AG04449 (cell line): ENCODE data around the gene TCF25.
"Not testable (repeated sequence)": the region's sequence is repeated elsewhere in the genome, so short reads cannot be mapped to it uniquely, and the experiment has no call there.

Source experiments
- CTCF ChIA-PET: fragments of 350-600 bp; formaldehyde crosslinking; extraction: SDS; loops from one replicate; lab custom pipeline; 2021; ENCODE audit warnings: antibody characterized with exemption; lab: Yijun Ruan, JAX
- POLR2A ChIA-PET: fragments of 400-600, 350-600 bp; formaldehyde crosslinking; extraction: SDS; loops from one replicate; lab custom pipeline; 2020; ENCODE audit warnings: antibody characterized with exemption, inconsistent platforms; lab: Yijun Ruan, JAX
- DNase-seq: peaks from one replicate; pipeline ENCODE4 v3.0.0-alpha.2; 2010; ENCODE audit warnings: low read depth, low spot score
- H3K4me3 ChIP-seq: 2 replicates; pipeline ENCODE4 v1.5.1; 2011; ENCODE audit warnings: low read depth, mild to moderate bottlenecking, control low read depth, low read length
- TF ChIP-seq, protein P1 (sequence below): IDR thresholded peaks from one replicate; pipeline ENCODE4 v1.5.1; 2011; ENCODE audit warnings: mild to moderate bottlenecking, moderate library complexity, low read length, control low read depth, inconsistent platforms; ENCODE audit not compliant: insufficient read depth; ENCODE audit errors: missing control alignments

Gene TCF25

GRCh38 chr16:89934611-89935553 is 61.5 kb downstream of the TCF25 start:
- H3K4me3 ChIP-seq = no peak overlapping the region
- ChIA-PET POLR2A (no interaction called here), CTCF (interaction anchor here (1.6 kb wide), 1 partner anchor 13 kb away, joined by 5 read pairs; no protein-coding TSS in a partner anchor)
- DNase-seq = no peak
- TF ChIP-seq, protein P1, sequence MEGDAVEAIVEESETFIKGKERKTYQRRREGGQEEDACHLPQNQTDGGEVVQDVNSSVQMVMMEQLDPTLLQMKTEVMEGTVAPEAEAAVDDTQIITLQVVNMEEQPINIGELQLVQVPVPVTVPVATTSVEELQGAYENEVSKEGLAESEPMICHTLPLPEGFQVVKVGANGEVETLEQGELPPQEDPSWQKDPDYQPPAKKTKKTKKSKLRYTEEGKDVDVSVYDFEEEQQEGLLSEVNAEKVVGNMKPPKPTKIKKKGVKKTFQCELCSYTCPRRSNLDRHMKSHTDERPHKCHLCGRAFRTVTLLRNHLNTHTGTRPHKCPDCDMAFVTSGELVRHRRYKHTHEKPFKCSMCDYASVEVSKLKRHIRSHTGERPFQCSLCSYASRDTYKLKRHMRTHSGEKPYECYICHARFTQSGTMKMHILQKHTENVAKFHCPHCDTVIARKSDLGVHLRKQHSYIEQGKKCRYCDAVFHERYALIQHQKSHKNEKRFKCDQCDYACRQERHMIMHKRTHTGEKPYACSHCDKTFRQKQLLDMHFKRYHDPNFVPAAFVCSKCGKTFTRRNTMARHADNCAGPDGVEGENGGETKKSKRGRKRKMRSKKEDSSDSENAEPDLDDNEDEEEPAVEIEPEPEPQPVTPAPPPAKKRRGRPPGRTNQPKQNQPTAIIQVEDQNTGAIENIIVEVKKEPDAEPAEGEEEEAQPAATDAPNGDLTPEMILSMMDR = no peak

GRCh38 chr16:89935620-89936019 is 62.2 kb downstream of the TCF25 start:
- H3K4me3 ChIP-seq, POLR2A ChIA-PET, DNase-seq: not testable (repeated sequence)
- CTCF ChIA-PET = interaction anchor here (1.6 kb wide), 1 partner anchor 12 kb away, joined by 5 read pairs; no protein-coding TSS in a partner anchor

- TF ChIP-seq, protein P1 = no peak
- ChIA-PET CTCF (interaction anchor here (1.2 to 1.6 kb wide), 2 partner anchors 12 to 26 kb away, joined by 3 to 5 read pairs; no protein-coding TSS in a partner anchor), POLR2A (interaction anchor here (1.2 kb wide), 1 partner anchor 14 kb away, joined by 3 read pairs; no protein-coding TSS in a partner anchor)
- no peak overlapping the region for H3K4me3 ChIP-seq
- DNase-seq = no peak
Measured at GRCh38 chr16:89936034-89936433, 62.6 kb downstream of the TCF25 start.

GRCh38 chr16:89936508-89936907 is 63.1 kb downstream of the TCF25 start:
- no peak for DNase-seq
- ChIA-PET POLR2A (interaction anchor here (1.2 kb wide), 1 partner anchor 14 kb away, joined by 3 read pairs; no protein-coding TSS in a partner anchor), CTCF (interaction anchor here (1.2 kb wide), 1 partner anchor 26 kb away, joined by 3 read pairs; no protein-coding TSS in a partner anchor)
- no peak overlapping the region for H3K4me3 ChIP-seq
- TF ChIP-seq, protein P1 = no peak

- TF ChIP-seq, protein P1 = no peak
- ChIA-PET CTCF (interaction anchor here (1.2 kb wide), 1 partner anchor 27 kb away, joined by 3 read pairs; no protein-coding TSS in a partner anchor), POLR2A (interaction anchor here (1.2 kb wide), 1 partner anchor 15 kb away, joined by 3 read pairs; no protein-coding TSS in a partner anchor)
- no peak for DNase-seq
- no peak overlapping the region for H3K4me3 ChIP-seq
Measured at GRCh38 chr16:89936981-89937380, 63.6 kb downstream of the TCF25 start.

DNA sequence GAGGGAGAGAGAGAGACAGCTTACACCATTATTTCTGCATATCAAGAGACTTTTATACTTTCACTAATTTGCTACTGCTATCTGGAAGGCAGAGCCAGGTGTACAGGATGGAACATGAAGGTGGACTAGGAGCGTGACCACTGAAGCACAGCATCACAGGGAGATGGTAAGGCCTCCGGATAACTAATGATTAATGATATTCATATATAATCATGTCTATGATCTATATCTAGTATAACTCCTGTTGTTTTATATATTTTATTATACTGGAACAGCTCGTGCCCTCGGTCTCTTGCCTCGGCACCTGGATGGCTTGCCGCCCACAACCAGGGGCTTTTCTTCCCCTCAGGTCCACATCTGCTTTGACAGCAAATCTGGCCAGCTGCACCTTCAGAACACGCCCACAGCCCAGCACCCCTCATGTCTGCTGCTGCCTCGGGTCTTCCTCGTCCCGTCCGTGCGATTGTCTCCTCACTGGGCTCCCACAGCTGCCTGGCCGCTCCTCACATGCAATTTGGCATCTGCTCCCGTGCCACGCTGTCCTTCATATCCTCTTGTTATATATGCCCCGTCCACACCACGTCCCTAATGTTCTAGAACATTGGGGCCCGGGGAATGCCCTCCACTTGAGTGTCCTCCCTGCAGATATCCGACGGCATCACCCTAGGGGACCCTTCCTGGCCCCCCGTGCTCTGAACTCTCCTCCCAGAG is 64.9 kb downstream of the TCF25 start:
- CTCF ChIA-PET = interaction anchor here (1.1 kb wide), 1 partner anchor 10 kb away, joined by 3 read pairs; no protein-coding TSS in a partner anchor
- TF ChIP-seq, protein P1 = no peak
- no peak overlapping the region for H3K4me3 ChIP-seq
- POLR2A ChIA-PET = no interaction called here
- DNase-seq = no peak
